Measurements from ENCODE around the gene ATP2A3. TPM values are rescaled to one million over a fixed set of nuclear protein-coding genes. Genes with fewer than 3 reads are reported as not detected.

Gene ATP2A3
- total and polyA plus RNA-seq, 2 donors (not counting 1 experiment from before 2014, with no cell fraction given), result 0.25 to 12.4 TPM

DNA sequence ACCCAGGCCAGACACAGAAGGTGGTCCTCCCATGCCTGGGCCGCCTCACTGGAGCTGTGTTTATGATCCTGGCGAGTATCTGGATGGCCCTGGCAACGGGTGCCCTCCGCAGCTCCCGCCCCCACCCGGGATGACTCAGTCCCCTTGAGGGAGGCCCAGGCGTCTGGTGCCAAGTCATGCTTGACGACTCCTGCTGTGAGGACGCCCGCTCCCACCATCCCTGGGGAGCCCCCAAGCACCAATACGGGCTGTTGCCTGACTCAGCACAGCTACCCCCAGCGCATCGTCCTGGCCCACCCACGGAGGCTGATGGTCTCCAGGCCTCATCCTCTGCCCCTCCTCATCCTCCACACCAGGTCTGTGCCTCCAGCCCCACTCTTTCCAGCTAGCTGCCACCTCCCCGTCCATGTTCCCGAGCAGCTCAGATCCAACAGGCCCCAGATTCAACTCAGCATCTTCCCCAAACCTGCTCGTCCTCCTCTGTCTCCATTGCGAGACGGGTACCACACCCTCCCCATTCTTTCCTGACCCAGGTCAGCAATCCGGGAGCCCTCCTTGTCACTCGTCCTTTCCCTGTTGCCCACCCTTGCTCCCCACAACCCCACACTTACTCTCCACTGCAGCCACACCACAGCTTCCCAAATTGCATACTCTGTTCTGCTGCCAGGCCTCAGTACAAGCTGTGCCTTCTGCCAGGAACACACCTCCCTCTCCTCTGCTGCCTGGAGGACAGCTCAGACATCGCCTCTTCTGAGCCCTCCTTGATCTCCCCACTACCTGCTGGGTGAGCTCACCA, 74.0 kb downstream of the ATP2A3 start:
- H3K4me3 ChIP-seq (replicated peaks in 1 of 4; ENCODE audit: control extremely low read depth in 1 of 4, insufficient read depth in 1 of 4, low read depth in 3 of 4, low read length in 4 of 4), result no peak overlapping the region

DNA sequence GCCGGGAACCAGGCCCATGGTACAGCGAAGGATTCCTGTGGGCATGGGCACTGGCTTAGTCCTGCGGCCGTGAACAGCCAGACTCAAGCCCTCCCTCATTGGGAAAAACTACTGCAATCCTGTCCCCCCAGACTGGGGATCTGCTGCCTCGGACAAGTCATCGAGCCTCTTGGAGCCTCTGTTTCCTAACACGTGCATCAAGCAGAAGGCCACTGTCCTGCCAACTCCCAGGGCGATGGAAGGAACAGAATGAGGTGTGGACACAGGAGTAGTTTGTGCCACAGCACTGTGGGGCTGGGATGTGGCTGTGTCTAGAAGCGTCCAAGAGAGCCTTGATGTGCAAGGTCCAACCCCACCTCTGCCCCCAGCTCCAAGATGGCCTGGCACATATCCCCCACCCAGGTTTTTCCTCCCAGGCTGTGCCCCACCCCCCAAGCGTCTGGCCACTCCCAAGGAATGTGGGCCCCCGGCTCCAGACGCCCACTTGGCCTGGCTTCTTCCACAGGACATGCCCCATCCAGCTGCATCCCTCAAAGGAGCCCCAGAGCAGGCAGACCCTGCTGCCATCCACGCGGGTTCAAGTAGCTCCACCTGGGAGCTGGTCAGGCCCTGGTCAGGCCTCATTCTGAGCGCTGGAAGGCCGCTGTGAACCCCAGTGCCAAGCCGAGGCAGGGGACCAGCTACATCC, 74.8 kb downstream of the ATP2A3 start:
- no peak overlapping the region for H3K9ac ChIP-seq (ENCODE audit: insufficient read depth, low read length)
- peak overlapping the region; percentile 35 for H3K4me2 ChIP-seq (ENCODE audit: extremely low read depth, insufficient read depth, low read length)
- H2AFZ ChIP-seq (ENCODE audit: low read length), result no peak overlapping the region
- no peaks in the 10 kb centered on the region for H3K27me3 ChIP-seq (ENCODE audit: control insufficient read depth, insufficient read depth, low read length)
- H3K4me1 ChIP-seq (ENCODE audit: control insufficient read depth, extremely low read depth, insufficient read depth, low read length), result peaks cover 5% of the 10 kb centered on the region
- no peaks in the 10 kb centered on the region for H3K9me3 ChIP-seq (ENCODE audit: control insufficient read depth, insufficient read depth, low read depth, low read length)
- H3K79me2 ChIP-seq (ENCODE audit: control insufficient read depth, insufficient read depth, low read length), result no peaks in the 10 kb centered on the region
- no peaks in the 10 kb centered on the region for H3K36me3 ChIP-seq (ENCODE audit: control insufficient read depth, insufficient read depth, low read length)
- peak in 1 of 2 donors; percentile 12 for DNase-seq (ENCODE audit: low read depth in 2 of 2)
- TF ChIP-seq EZH2 (IDR thresholded peaks at IDR 0.05; ENCODE audit: low read length, missing control alignments), result no peak
- TF ChIP-seq, protein P1, sequence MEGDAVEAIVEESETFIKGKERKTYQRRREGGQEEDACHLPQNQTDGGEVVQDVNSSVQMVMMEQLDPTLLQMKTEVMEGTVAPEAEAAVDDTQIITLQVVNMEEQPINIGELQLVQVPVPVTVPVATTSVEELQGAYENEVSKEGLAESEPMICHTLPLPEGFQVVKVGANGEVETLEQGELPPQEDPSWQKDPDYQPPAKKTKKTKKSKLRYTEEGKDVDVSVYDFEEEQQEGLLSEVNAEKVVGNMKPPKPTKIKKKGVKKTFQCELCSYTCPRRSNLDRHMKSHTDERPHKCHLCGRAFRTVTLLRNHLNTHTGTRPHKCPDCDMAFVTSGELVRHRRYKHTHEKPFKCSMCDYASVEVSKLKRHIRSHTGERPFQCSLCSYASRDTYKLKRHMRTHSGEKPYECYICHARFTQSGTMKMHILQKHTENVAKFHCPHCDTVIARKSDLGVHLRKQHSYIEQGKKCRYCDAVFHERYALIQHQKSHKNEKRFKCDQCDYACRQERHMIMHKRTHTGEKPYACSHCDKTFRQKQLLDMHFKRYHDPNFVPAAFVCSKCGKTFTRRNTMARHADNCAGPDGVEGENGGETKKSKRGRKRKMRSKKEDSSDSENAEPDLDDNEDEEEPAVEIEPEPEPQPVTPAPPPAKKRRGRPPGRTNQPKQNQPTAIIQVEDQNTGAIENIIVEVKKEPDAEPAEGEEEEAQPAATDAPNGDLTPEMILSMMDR (conservative IDR thresholded peaks at IDR 0.05 in 1 of 2, IDR thresholded peaks at IDR 0.05 in 1 of 2; ENCODE audit: low read depth in 1 of 2, low read length in 2 of 2), result no peak
- no peaks in the 10 kb centered on the region for H4K20me1 ChIP-seq (ENCODE audit: control insufficient read depth, extremely low read depth, insufficient read depth, low read length)
- H3K4me3 ChIP-seq (replicated peaks in 1 of 4; ENCODE audit: control extremely low read depth in 1 of 4, insufficient read depth in 1 of 4, low read depth in 3 of 4, low read length in 4 of 4), result no peak overlapping the region
- peak overlapping the region; percentile 43 for H3K27ac ChIP-seq (ENCODE audit: insufficient read depth, low read length)

More for the DNA sequence above, 74.0 kb downstream of the ATP2A3 start:
- peak; percentile 81 to 92 for DNase-seq (ENCODE audit: low read depth in 2 of 2)
- Histone ChIP-seq H3K4me2 (ENCODE audit: extremely low read depth, insufficient read depth, low read length) (peak overlapping the region; percentile 35), H3K27ac (ENCODE audit: insufficient read depth, low read length) (peak overlapping the region; percentile 27), H3K9me3 (ENCODE audit: control insufficient read depth, insufficient read depth, low read depth, low read length) (no peaks in the 10 kb centered on the region), H3K79me2 (ENCODE audit: control insufficient read depth, insufficient read depth, low read length) (no peaks in the 10 kb centered on the region), H2AFZ (ENCODE audit: low read length) (no peak overlapping the region), H3K27me3 (ENCODE audit: control insufficient read depth, insufficient read depth, low read length) (no peaks in the 10 kb centered on the region), H3K9ac (ENCODE audit: insufficient read depth, low read length) (no peak overlapping the region), H4K20me1 (ENCODE audit: control insufficient read depth, extremely low read depth, insufficient read depth, low read length) (no peaks in the 10 kb centered on the region), H3K4me1 (ENCODE audit: control insufficient read depth, extremely low read depth, insufficient read depth, low read length) (peaks cover 5% of the 10 kb centered on the region), H3K36me3 (ENCODE audit: control insufficient read depth, insufficient read depth, low read length) (no peaks in the 10 kb centered on the region)
- TF ChIP-seq, protein P1 (conservative IDR thresholded peaks at IDR 0.05 in 1 of 2, IDR thresholded peaks at IDR 0.05 in 1 of 2; ENCODE audit: low read depth in 1 of 2, low read length in 2 of 2), result no peak
- TF ChIP-seq EZH2 (IDR thresholded peaks at IDR 0.05; ENCODE audit: low read length, missing control alignments), result no peak

DNA sequence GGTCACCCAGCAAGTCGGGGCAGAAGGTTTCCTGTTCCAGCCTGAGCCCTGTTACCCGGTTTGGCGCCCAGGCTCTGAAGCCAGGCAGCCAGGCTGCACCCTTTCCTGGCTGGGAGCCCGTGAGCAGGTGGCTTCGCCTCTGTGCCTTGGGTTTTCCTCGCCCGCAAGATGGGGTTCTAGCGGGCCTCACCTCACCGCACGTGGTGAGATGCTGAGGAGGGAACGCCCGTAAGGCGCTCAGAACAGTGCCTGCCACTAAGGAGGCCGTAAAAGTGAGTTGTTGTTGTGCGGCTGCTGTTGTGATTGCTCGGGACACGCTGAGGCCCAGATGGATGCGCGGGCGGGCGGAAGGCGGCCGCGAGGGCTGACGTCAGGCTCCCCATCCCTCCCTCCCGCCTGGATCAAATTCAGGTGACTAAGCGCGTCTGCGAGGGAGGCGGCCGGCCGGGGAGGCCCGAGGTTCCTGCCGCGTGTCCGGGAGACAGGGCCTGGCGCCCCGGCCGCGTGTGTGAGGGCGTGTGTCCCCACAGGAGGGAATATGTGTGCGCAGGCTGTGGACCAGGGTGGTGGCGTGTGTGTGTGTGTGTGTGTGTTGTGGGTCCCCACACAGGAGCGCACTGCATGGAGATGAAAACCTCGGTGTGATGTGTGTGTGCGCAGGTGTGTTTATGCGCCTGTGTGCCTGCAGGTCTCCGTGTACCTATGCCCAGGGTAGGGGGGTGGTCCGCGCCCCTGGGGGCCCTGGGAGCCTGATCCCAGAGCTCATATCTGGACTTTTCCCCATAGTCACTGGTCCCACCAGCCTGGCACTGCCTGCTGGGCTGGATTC, 75.7 kb downstream of the ATP2A3 start:
- Histone ChIP-seq H3K4me3 (replicated peaks in 1 of 4; ENCODE audit: control extremely low read depth in 1 of 4, insufficient read depth in 1 of 4, low read depth in 3 of 4, low read length in 4 of 4) (no peak overlapping the region), H3K4me1 (ENCODE audit: control insufficient read depth, extremely low read depth, insufficient read depth, low read length) (peaks cover 5% of the 10 kb centered on the region), H2AFZ (ENCODE audit: low read length) (no peak overlapping the region), H4K20me1 (ENCODE audit: control insufficient read depth, extremely low read depth, insufficient read depth, low read length) (no peaks in the 10 kb centered on the region), H3K9me3 (ENCODE audit: control insufficient read depth, insufficient read depth, low read depth, low read length) (no peaks in the 10 kb centered on the region), H3K4me2 (ENCODE audit: extremely low read depth, insufficient read depth, low read length) (no peak overlapping the region), H3K27me3 (ENCODE audit: control insufficient read depth, insufficient read depth, low read length) (no peaks in the 10 kb centered on the region), H3K36me3 (ENCODE audit: control insufficient read depth, insufficient read depth, low read length) (no peaks in the 10 kb centered on the region), H3K9ac (ENCODE audit: insufficient read depth, low read length) (no peak overlapping the region), H3K27ac (ENCODE audit: insufficient read depth, low read length) (peak overlapping the region; percentile 43), H3K79me2 (ENCODE audit: control insufficient read depth, insufficient read depth, low read length) (no peaks in the 10 kb centered on the region)
- peak; percentile 81 to 94 for DNase-seq (ENCODE audit: low read depth in 2 of 2)
- no peak for TF ChIP-seq EZH2 (IDR thresholded peaks at IDR 0.05; ENCODE audit: low read length, missing control alignments)
- TF ChIP-seq, protein P1 (conservative IDR thresholded peaks at IDR 0.05 in 1 of 2, IDR thresholded peaks at IDR 0.05 in 1 of 2; ENCODE audit: low read depth in 1 of 2, low read length in 2 of 2), result no peak

Data from fibroblast of lung (primary cell).